Right cardiac atrium (tissue), 5 donors: ENCODE results near the gene NHSL2. TPM values are rescaled to one million over a fixed set of nuclear protein-coding genes. Genes with fewer than 3 reads are reported as not detected.

Experiments
- ATAC-seq, 2 donors: fragments of 200-7000 bp; cut with Tn5 transposase; one replicate each; pipeline versions ENCODE4 v1.8.0 to v1.9.1; 2020; ENCODE audit warnings: moderate library complexity in 2 of 2, mild to moderate bottlenecking in 1 of 2
- DNase-seq, 3 donors: peaks; one replicate each; pipeline ENCODE4 v3.0.0-alpha.2; 2020
- H3K27ac ChIP-seq: one replicate; pipeline ENCODE4 v1.5.1; 2013; ENCODE audit warnings: mild to moderate bottlenecking, low read length, control low read depth, moderate library complexity
- H3K27me3 ChIP-seq: one replicate; pipeline ENCODE4 v1.6.1; 2013; ENCODE audit not compliant: control insufficient read depth, insufficient read depth
- H3K4me1 ChIP-seq: one replicate; pipeline ENCODE4 v1.6.1; 2013; ENCODE audit warnings: low read length; ENCODE audit not compliant: control insufficient read depth, insufficient read depth
- H3K4me3 ChIP-seq: one replicate; pipeline ENCODE4 v1.5.1; 2013; ENCODE audit warnings: low read length, control low read depth
- H3K9me3 ChIP-seq: one replicate; pipeline ENCODE4 v1.6.1; 2013; ENCODE audit warnings: low read length; ENCODE audit not compliant: control insufficient read depth
- WGBS: extraction: QIAGEN DNeasy Blood & Tissue Kit; methylation state at CpG from one replicate; pipeline ENCODE4 v1.1.7; 2013; 5-methylcytosine and 5-hydroxymethylcytosine counted together
- intact Hi-C, 4 donors: fragments of 100-400 bp; cut with DNase I; formaldehyde crosslinking; loops; one replicate each; pipeline versions ENCODE4 v1.11.0 to v1.14.0; 2022 to 2023
- polyA plus RNA-seq: library from polyadenylated mRNA; stranded (reverse); fragments of 200-250 nt; gene quantifications from one replicate; pipeline ENCODE4 v1.2.3, GENCODE V29; 2013
- total RNA-seq, 4 donors: library from RNA; stranded (reverse); fragmentation: NEBNext Ultra II Directional; extraction: Animal tissue kit (Norgen Biotek cat#: 25700); gene quantifications; one replicate each; pipeline ENCODE4 v1.2.1, GENCODE V29; 2021
- donor health status: healthy with polysubstance abuse.
- donor health status: DM: no; HTN: yes; CAD: no.
- donor health status: DM: no; HTN: no; CAD: no.
- donor health status: DM: no; HTN: yes; CAD: no; lungs with severe emphysema.
- donor health status: DM: yes; HTN: yes; CAD: no.

The NHSL2 gene
- total and polyA plus RNA-seq, 5 donors, result 2.4 to 9.2 (median 6.6) TPM

- no peaks in the 10 kb centered on the region for H3K4me1 ChIP-seq
- intact Hi-C loops, result loop anchor here in 1 of 4 donors (10.0 kb wide), 1 partner anchor 75 kb away; the partner anchor contains the start of gene NHSL2
- peak overlapping the region; percentile 19 for H3K27ac ChIP-seq
Measured at GRCh38 chrX:71989768-71990426, 79.3 kb downstream of the NHSL2 start.

DNA sequence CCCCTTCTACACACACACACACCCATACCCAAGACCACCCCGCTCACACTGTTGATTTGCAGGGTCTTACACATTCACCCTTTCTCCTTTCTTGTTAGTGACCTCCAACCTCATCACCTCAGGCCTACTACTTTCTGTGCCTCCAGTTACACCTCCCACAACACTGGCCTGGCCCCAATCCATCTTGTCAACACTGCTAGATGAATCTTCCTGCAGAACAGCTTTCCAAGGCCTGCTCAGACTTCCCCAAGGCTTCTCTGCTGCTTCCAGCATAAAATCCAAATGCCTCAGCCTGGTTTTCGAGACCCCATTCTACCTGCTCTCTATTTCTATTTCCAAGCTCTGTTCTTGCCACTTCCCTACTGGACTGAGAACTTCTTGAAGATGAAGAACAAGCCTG lies 79.9 kb downstream of the NHSL2 start:
- Histone ChIP-seq H3K9me3 (no peaks in the 10 kb centered on the region), H3K27me3 (no peaks in the 10 kb centered on the region), H3K4me1 (no peaks in the 10 kb centered on the region), H3K27ac (no peak overlapping the region), H3K4me3 (no peak overlapping the region)
- intact Hi-C loops, result loop anchor here in 1 of 4 donors (10.0 kb wide), 1 partner anchor 76 kb away; the partner anchor contains the start of gene NHSL2
- 92% methylated on average over 2 of the region's 2 CpGs for WGBS
- ATAC-seq (no peak), DNase-seq (no peak)

More at GRCh38 chrX:71989768-71990426, 79.3 kb downstream of the NHSL2 start:
- Histone ChIP-seq H3K27me3 (no peaks in the 10 kb centered on the region), H3K4me3 (no peak overlapping the region), H3K9me3 (no peaks in the 10 kb centered on the region)
- ATAC-seq (peak in 1 of 2 donors; percentile 58), DNase-seq (peak; percentile 39 to 62 (median 55))
- WGBS, result 32% methylated on average over 9 of the region's 9 CpGs

GRCh38 chrX:71991164-71991563 lies 80.5 kb downstream of the NHSL2 start:
- 82% methylated on average over 4 of the region's 4 CpGs for WGBS
- Histone ChIP-seq H3K27ac (no peak overlapping the region), H3K9me3 (no peaks in the 10 kb centered on the region)

DNA sequence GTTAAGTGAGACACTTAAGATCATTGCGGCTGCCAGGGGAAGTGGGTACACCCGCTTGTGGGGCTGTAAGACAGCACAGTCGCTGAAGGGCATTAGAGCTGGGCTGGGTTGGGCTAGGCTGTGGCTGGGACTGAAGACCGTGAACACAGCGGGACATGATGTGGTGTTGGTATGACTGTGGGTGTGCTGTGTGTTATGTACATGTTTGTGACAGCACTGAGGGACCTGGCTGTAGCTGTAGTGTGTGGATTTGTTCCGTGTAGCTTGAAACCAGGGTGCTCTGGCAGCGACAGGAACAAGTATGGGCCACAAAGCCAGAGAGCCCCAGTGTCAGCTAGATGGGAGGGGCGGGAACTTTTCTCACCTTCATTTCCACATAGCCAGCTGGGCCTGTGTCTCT lies 82.1 kb downstream of the NHSL2 start:
- H3K9me3 ChIP-seq, result no peaks in the 10 kb centered on the region
- DNase-seq (peak in 1 of 3 donors; percentile 49), ATAC-seq (no peak)
- 76% methylated on average over 8 of the region's 8 CpGs for WGBS
- no peaks in the 10 kb centered on the region for H3K27me3 ChIP-seq
- no peak overlapping the region for H3K4me3 ChIP-seq
- H3K27ac ChIP-seq, result no peak overlapping the region
- intact Hi-C loops, result loop anchor here in 1 of 4 donors (10.0 kb wide), 1 partner anchor 78 kb away; the partner anchor contains the start of gene NHSL2
- peaks cover 4% of the 10 kb centered on the region for H3K4me1 ChIP-seq

More at GRCh38 chrX:71991164-71991563, 80.5 kb downstream of the NHSL2 start:
- H3K4me3 ChIP-seq, result no peak overlapping the region
- DNase-seq (no peak), ATAC-seq (no peak)
- H3K4me1 ChIP-seq, result no peaks in the 10 kb centered on the region
- H3K27me3 ChIP-seq, result no peaks in the 10 kb centered on the region
- intact Hi-C loops, result loop anchor here in 1 of 4 donors (10.0 kb wide), 1 partner anchor 76 kb away; the partner anchor contains the start of gene NHSL2

GRCh38 chrX:71993371-71993770 lies 82.7 kb downstream of the NHSL2 start:
- Histone ChIP-seq H3K4me1 (peaks cover 4% of the 10 kb centered on the region), H3K27ac (no peak overlapping the region), H3K27me3 (no peaks in the 10 kb centered on the region), H3K4me3 (no peak overlapping the region), H3K9me3 (no peaks in the 10 kb centered on the region)
- DNase-seq, result no peak
- ATAC-seq, result no peak
- intact Hi-C loops, result loop anchor here in 1 of 4 donors (10.0 kb wide), 1 partner anchor 79 kb away; the partner anchor contains the start of gene NHSL2
- 100% methylated on average over 2 of the region's 2 CpGs for WGBS

- no peak for ATAC-seq
- Histone ChIP-seq H3K27ac (no peak overlapping the region), H3K27me3 (no peaks in the 10 kb centered on the region), H3K4me1 (peaks cover 4% of the 10 kb centered on the region), H3K4me3 (no peak overlapping the region), H3K9me3 (no peaks in the 10 kb centered on the region)
- no peak for DNase-seq
- WGBS, result 94% methylated on average over 2 of the region's 2 CpGs
- intact Hi-C loops, result loop anchor here in 1 of 4 donors (10.0 kb wide), 1 partner anchor 80 kb away; the partner anchor contains the start of gene NHSL2
Measured at GRCh38 chrX:71994601-71995000, 84.0 kb downstream of the NHSL2 start.

DNA sequence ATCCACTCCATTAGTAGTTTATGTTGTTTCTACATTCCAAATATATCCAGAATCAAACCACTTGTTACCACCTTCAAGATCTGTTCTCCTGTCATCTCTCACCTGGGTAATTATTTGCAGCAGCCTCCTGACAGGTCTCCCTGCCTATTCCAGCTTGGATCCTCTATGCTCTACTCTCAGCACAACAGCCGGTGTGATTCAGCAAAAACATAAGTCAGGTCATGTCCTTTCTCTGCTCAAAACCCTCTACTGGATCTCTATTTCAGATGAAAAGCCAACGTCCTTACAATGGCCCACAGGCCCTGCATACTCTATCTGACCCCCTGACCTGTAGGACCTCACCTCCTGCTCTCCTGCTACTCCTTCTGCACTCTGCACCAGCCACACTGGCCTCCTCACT lies 84.5 kb downstream of the NHSL2 start:
- ATAC-seq, result no peak
- H3K4me3 ChIP-seq, result no peak overlapping the region
- H3K9me3 ChIP-seq, result no peaks in the 10 kb centered on the region
- no peak overlapping the region for H3K27ac ChIP-seq
- DNase-seq, result no peak
- H3K4me1 ChIP-seq, result peaks cover 4% of the 10 kb centered on the region
- intact Hi-C loops, result loop anchor here in 2 of 4 donors (5.0 to 10.0 kb wide), 2 partner anchors 80 to 132 kb away; partner anchors contain the start of gene NHSL2 (in 1 of the 2)
- no peaks in the 10 kb centered on the region for H3K27me3 ChIP-seq
- 56% methylated on average over 2 of the region's 2 CpGs for WGBS

DNA sequence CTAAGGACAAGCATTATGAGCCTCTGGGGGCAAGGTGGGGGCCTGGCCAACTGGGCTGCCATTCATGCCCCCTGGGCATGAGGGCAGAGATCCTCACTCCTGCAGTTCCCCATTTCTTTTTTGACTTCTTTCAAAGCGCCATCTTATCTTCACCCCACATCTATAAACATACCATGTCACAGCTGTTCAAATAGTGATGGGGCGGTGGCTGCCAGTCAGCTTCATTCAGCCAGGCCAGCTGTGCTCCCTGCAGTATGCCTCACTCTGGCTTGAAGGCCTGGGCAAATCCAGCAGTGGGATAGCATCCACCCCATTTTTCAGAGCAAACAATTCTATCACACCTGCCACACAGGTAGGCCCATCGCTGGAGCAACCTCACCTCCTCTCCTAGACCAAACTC lies 85.5 kb downstream of the NHSL2 start:
- DNase-seq (no peak), ATAC-seq (no peak)
- Histone ChIP-seq H3K4me3 (no peak overlapping the region), H3K4me1 (peaks cover 4% of the 10 kb centered on the region), H3K9me3 (no peaks in the 10 kb centered on the region), H3K27me3 (no peaks in the 10 kb centered on the region), H3K27ac (no peak overlapping the region)
- WGBS, result 85% methylated on average over 3 of the region's 3 CpGs
- intact Hi-C loops, result loop anchor here in 2 of 4 donors (5.0 to 10.0 kb wide), 2 partner anchors 81 to 131 kb away; partner anchors contain the start of gene NHSL2 (in 1 of the 2)

GRCh38 chrX:71996826-71997225 lies 86.2 kb downstream of the NHSL2 start:
- no peak overlapping the region for H3K27ac ChIP-seq
- 44% methylated on average over 6 of the region's 6 CpGs for WGBS

DNA sequence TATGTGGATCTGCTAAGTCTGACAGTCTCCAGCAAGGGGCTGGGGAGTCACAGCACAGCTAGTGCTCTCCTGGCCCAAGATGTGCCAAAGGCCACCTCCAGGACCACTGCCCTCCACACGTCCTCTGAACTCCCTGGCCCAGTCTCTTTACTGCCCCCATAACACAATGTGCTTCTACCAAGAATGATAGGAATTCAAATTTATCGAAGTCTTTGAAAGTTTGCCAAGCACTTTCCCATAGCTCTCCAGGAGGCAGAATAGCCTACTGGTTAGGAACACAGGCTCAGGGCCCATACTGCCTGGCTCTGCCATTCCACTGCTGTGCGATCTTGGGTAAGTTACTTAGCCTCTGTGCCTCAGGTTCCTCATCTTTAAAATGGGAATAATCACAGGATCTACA lies 86.7 kb downstream of the NHSL2 start:
- H3K27ac ChIP-seq, result no peak overlapping the region

More at GRCh38 chrX:71996826-71997225, 86.2 kb downstream of the NHSL2 start:
- intact Hi-C loops, result loop anchor here in 2 of 4 donors (5.0 to 10.0 kb wide), 2 partner anchors 82 to 130 kb away; partner anchors contain the start of gene NHSL2 (in 1 of the 2)
- DNase-seq, result peak; percentile 69 to 78 (median 76)
- Histone ChIP-seq H3K4me3 (no peak overlapping the region), H3K27me3 (no peaks in the 10 kb centered on the region), H3K9me3 (no peaks in the 10 kb centered on the region), H3K4me1 (peaks cover 4% of the 10 kb centered on the region)
- ATAC-seq, result peak; percentile 73 to 92

More for the DNA sequence above, 86.7 kb downstream of the NHSL2 start:
- Histone ChIP-seq H3K27me3 (no peaks in the 10 kb centered on the region), H3K9me3 (no peaks in the 10 kb centered on the region), H3K4me3 (no peak overlapping the region), H3K4me1 (peaks cover 4% of the 10 kb centered on the region)
- intact Hi-C loops, result loop anchor here in 2 of 4 donors (5.0 to 10.0 kb wide), 2 partner anchors 83 to 130 kb away; partner anchors contain the start of gene NHSL2 (in 1 of the 2)
- ATAC-seq, result no peak
- DNase-seq, result no peak
- WGBS, result 50% methylated on average over 3 of the region's 3 CpGs
